ENCODE measurements around the gene SATL1.
A peak's percentile ranks its signal among the peaks of the same experiment; 100 is the strongest.

DNA sequence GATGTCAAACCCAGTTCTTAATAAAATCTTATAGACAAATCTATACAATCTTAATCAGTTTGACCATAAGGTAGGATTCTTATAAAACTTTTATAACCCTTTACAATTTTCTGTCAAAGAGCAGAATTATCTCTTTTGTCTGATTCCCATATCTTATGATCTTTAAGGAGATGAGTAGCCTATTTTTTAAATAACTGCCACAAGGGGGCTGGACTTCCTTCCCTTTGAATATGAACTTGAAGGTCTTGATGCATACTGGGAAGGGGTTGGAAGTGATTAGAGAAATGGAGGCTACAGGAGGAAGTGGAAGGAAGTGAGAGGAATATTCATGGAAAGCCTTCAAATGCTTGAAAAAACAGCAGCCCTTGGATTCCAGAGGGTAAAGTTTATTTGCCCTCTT, 128.8 kb downstream of the SATL1 start:
- TF ChIP-seq, protein P1, sequence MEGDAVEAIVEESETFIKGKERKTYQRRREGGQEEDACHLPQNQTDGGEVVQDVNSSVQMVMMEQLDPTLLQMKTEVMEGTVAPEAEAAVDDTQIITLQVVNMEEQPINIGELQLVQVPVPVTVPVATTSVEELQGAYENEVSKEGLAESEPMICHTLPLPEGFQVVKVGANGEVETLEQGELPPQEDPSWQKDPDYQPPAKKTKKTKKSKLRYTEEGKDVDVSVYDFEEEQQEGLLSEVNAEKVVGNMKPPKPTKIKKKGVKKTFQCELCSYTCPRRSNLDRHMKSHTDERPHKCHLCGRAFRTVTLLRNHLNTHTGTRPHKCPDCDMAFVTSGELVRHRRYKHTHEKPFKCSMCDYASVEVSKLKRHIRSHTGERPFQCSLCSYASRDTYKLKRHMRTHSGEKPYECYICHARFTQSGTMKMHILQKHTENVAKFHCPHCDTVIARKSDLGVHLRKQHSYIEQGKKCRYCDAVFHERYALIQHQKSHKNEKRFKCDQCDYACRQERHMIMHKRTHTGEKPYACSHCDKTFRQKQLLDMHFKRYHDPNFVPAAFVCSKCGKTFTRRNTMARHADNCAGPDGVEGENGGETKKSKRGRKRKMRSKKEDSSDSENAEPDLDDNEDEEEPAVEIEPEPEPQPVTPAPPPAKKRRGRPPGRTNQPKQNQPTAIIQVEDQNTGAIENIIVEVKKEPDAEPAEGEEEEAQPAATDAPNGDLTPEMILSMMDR (IDR thresholded peaks at IDR 0.05; ENCODE audit: low read depth, low read length): peak; percentile 11; the same call in 1 of the 2 replicates
- no peak for TF ChIP-seq EZH2phosphoT487 (IDR thresholded peaks at IDR 0.05; ENCODE audit: low read depth)

Data from OCI-LY3 (cell line).